ENCODE data around the gene MYO3B. TPM values are rescaled to one million over a fixed set of nuclear protein-coding genes. Genes with fewer than 3 reads are reported as not detected.

The MYO3B gene
- total RNA-seq, 1 experiment from 2014 or later: 0.50 TPM

GRCh38 chr2:170377500-170378207 is 199.7 kb downstream of the MYO3B start:
- ChIA-PET CTCF (interaction anchor here (1.3 to 3.8 kb wide), 4 partner anchors 10 to 437 kb away, joined by 3 to 24 read pairs (median 8); partner anchors contain the start of gene GAD1), POLR2A (no interaction called here)
- TF ChIP-seq GRHL2 (CRISPR knock-in tag; IDR thresholded peaks at IDR 0.05; ENCODE audit: insufficient replicate concordance, severe bottlenecking) (no peak), FOXK1 (CRISPR knock-in tag; IDR thresholded peaks at IDR 0.05) (no peak), ATF6 (CRISPR knock-in tag; IDR thresholded peaks at IDR 0.05) (no peak), JUN (CRISPR knock-in tag; IDR thresholded peaks at IDR 0.05) (no peak), NFYB (CRISPR knock-in tag; conservative IDR thresholded peaks at IDR 0.05; ENCODE audit: low read depth) (no peak)
- DNase-seq (ENCODE audit: low spot score) (no peak), ATAC-seq (no peak)
- no peak overlapping the region for H3K4me3 Mint-ChIP-seq
- H3K27me3 Mint-ChIP-seq (ENCODE audit: low read depth): peaks cover 4% of the 10 kb centered on the region
- no peaks in the 10 kb centered on the region for H3K36me3 Mint-ChIP-seq
- H3K27ac Mint-ChIP-seq: no peak overlapping the region
- H3K4me1 Mint-ChIP-seq: peaks cover 8% of the 10 kb centered on the region
- H3K9me3 Mint-ChIP-seq: no peaks in the 10 kb centered on the region

- Mint-ChIP-seq H3K27me3 (ENCODE audit: low read depth) (no peaks in the 10 kb centered on the region), H3K36me3 (no peaks in the 10 kb centered on the region), H3K9me3 (no peaks in the 10 kb centered on the region), H3K4me1 (peaks cover 4% of the 10 kb centered on the region), H3K4me3 (no peak overlapping the region), H3K27ac (no peak overlapping the region)
- ChIA-PET CTCF (interaction anchor here (1.9 to 3.8 kb wide), 2 partner anchors 10 to 435 kb away, joined by 4 to 24 read pairs; partner anchors contain the start of gene GAD1), POLR2A (no interaction called here)
- no peak for DNase-seq (ENCODE audit: low spot score)
- TF ChIP-seq ETV6 (CRISPR knock-in tag; IDR thresholded peaks at IDR 0.05) (no peak), SMAD3 (CRISPR knock-in tag; IDR thresholded peaks at IDR 0.05; ENCODE audit: borderline replicate concordance) (no peak), PREB (CRISPR knock-in tag; IDR thresholded peaks at IDR 0.05; ENCODE audit: borderline replicate concordance) (no peak), ZNF532 (CRISPR knock-in tag; IDR thresholded peaks at IDR 0.05; ENCODE audit: borderline replicate concordance) (no peak), USF2 (CRISPR knock-in tag; IDR thresholded peaks at IDR 0.05) (no peak), FOXK1 (CRISPR knock-in tag; IDR thresholded peaks at IDR 0.05) (no peak), PRDM15 (CRISPR knock-in tag; IDR thresholded peaks at IDR 0.05) (no peak), CTCF (IDR thresholded peaks at IDR 0.05) (no peak), TEAD4 (CRISPR knock-in tag; IDR thresholded peaks at IDR 0.05) (no peak), EMX1 (CRISPR knock-in tag; IDR thresholded peaks at IDR 0.05) (no peak), IRF1 (CRISPR knock-in tag; IDR thresholded peaks at IDR 0.05) (no peak), NR3C1 (CRISPR knock-in tag; conservative IDR thresholded peaks at IDR 0.05; ENCODE audit: low read depth) (no peak), ZNF121 (CRISPR knock-in tag; IDR thresholded peaks at IDR 0.05) (no peak)
- ATAC-seq: no peak
Observed at GRCh38 chr2:170380267-170380666, 202.3 kb downstream of the MYO3B start.

Data from WTC11 (cell line).